ENCODE data around the gene NUDT22.

The NUDT22 gene

DNA sequence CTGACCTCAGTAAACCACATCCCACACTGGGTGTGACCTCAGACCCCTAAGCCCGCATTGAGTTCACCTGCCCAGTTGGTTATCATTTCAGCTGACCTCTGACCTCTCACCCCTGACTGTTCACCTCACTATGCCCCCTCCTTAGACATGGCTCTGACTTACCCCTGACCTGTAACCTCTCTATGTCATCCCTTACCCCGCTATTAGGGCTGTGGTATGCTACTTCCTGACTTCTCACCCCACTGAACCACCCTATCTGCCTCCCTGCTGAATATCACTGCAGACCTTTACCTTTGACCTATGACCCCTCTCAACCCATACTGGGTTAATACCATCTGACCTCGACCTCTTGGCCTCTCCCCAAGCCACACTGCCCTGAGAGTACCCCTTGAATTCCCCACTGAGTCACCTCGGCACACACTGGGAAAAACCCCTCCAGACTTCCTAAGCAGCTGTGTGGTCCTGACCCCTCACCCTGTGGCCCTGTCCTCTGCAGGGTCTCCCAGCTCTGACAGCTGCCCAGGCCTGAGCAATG, 33.5 kb downstream of the NUDT22 start:
- DNase-seq: no peak

GRCh38 chr11:64260147-64260708, 34.2 kb downstream of the NUDT22 start:
- DNase-seq: no peak

DNA sequence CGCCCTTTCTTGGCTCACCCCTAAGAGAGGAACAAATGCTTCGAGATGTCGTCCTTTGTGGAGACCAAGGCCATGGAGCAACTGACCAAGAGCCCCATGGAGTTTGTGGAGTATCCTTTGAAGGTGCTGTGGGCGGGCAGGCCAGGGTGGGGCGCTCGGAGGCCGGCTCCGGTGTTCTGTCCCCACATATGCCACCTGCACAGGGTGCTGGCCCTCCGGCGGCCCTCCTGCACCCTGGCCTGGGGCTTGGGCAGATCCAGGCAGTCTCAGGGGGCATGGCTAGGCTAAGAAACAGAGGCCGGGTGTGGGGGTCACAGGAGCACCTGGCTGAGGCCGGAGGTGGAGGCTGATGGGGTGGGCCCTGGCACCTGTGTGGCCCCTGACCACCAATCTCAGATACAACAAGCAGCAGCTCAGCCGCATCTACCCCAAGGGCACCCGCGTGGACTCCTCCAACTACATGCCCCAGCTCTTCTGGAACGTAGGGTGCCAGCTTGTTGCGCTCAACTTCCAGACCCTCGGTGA, 35.5 kb downstream of the NUDT22 start:
- no peak for DNase-seq

DNA sequence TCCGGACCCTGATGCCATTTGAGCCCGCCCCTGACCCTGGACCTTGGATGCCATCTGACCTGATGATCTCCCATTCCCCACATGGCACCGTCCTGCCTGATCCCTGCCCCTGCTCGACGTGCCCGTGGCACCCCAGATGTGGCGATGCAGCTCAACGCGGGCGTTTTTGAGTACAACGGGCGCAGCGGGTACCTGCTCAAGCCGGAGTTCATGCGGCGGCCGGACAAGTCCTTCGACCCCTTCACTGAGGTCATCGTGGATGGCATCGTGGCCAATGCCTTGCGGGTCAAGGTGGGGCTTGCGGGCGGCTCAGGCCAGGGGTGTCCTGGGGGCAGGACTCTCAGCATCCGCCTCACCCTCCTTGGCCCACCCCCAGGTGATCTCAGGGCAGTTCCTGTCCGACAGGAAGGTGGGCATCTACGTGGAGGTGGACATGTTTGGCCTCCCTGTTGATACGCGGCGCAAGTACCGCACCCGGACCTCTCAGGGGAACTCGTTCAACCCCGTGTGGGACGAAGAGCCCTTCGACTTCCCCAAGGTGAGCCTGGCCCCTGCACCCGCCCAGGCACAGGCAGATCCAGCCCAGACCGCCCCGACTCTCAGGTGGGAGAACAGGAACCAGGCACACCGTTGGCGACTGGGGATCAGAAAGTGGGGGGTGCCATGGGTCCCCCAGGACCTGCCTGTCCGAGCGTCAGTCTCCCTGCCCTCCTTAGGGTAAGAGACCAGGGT, 36.4 kb downstream of the NUDT22 start:
- DNase-seq: no peak

DNA sequence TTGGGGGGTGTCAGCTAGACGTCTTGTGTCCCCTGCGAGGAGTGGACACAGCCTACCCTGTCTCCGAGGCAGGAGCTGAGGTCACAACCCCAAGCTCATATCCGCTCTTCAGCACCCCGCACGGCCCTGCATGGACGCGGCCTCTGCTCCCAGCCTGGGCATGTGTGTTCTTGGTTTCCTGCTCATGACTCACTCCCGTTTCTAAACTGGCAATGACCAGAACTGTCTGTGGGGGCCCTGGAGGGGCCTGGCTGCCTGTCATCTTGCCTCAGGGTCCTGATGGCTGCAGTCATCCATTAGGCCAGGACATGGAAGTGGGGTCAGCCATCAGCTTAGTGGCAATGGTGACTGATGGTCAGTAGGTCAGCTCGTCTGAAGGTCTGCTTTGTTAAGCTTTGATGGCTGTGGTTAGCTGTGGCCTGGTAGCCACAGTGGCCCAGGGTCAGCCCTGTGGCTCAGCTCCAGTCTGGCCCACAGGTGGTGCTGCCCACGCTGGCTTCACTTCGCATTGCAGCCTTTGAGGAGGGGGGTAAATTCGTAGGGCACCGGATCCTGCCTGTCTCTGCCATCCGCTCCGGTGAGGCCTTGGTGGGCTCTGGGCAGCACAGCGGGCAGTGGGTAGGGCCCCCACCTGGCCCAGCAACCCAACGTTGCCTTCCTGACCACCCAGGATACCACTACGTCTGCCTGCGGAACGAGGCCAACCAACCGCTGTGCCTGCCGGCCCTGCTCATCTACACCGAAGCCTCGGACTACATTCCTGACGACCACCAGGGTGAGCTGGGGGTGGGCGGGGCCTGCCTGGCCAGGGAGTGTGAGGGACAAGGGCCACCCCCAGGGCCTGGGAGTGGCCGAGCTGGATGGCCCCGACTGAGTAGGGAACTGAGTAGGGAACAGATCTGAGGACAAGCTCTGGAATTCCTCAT, 37.2 kb downstream of the NUDT22 start:
- DNase-seq: no peak

GRCh38 chr11:64263947-64264317, 37.9 kb downstream of the NUDT22 start:
- DNase-seq: no peak

DNA sequence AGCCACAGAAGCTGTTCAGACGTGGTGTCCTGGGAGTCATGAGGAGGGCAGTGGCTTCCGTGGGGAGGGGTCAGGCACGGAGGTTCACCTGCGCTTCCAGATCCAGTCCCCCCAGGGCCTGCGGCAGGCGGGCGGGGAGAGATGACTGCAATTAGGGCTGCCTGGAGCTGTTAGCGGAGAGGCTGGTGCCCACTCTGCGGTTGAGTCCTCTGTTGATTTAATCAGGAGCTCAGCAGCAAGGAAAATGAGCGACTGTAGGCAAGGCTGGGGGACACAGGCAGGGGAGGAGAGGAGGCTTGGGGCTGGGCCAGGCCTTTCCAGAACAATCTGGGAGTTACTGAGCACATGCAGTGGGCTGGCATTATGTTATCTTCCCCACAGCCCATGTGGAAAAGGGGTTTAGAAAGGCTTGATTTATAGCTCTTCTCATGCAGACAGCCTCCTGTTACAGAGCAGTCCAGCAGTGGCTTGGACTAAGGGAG, 38.3 kb downstream of the NUDT22 start:
- no peak for DNase-seq

- no peak for DNase-seq
These were observed 39.4 kb downstream of the NUDT22 start for GRCh38 chr11:64265176-64266160.

DNA sequence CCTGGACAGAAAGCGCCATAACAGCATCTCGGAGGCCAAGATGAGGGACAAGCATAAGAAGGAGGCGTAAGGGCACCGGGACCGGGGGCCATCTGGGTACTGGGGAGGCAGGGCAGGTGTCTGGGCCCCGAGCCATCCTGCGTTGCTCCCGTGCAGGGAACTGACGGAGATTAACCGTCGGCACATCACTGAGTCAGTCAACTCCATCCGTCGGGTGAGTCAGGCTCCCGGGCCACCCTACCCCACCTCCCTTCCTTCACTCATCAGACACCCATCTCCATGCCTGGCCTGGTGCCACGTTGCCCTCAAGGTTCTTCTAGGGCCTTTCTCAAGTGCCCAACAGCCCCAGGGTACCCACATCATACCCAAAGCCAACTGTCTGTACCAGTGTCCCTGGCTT, 40.3 kb downstream of the NUDT22 start:
- DNase-seq: no peak

GRCh38 chr11:64267207-64267945, 41.3 kb downstream of the NUDT22 start:
- no peak for DNase-seq

GRCh38 chr11:64268025-64268892, 42.2 kb downstream of the NUDT22 start:
- no peak for DNase-seq

DNA sequence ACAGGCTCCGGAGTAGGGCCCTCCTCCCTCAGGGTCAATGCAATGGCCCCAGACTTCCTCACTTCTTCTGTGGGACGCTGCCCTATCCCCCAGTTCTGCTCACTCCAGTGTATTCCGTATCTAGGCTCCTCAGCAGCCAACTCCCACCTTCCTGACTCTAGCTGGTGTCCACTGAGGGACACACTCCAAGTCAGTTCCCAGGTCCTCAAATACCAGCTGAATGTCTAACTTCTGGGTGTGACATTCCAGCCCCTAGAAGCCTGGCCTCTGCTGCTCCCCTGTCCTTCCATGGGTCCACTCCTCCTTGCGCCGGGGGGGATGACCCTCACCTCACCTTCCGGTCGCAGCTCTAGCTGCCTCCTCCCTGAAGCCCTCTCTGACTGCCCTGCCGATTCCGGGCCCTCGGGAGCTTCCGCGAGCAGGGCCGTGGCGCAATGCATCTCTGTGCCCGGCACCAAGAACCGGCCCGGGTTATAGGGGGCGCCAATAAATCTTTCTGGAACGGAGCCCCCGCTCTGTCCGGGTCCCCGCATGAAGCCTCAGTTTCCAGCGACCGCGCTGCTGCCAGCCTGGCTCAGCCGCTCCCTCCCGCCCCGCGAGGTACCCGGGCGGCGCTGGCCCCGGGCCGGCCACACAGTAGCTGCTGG, 42.9 kb downstream of the NUDT22 start:
- DNase-seq: no peak

DNA sequence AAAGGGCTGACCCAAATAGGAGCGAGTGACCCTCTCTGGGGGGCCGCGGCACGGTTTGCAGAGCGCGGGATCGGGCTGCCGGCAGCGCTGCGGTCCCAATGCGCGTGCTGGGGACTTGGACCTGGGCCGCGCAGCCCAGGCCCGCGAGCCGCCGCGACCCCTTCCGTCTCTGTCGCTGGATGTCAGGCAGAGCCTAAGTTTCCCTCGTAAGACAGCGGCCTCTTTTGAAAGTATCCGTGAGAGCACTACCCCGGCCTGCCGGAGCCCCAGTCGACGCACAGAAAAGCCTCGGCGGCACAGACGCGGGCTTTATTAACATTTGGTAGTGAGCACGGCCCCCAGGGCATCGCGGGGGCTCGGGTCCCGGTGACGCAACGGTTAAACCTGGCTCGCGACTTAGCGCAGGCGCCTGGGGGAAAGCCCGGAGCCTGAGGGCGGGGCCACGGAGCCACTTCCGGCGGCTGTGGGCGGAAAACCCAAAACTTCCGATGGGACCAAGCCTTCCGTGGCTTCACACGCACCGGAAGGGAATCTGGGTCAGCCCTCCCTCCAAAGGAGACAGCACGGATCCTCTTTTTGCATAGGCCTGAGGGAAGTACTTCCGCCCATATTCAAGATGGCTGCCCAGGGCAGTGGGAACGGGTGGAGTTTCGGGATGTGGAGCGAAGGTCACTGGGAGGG, 43.6 kb downstream of the NUDT22 start:
- DNase-seq: peak; percentile 98

- DNase-seq: no peak
These were observed 49.1 kb downstream of the NUDT22 start for GRCh38 chr11:64275031-64275800.

GRCh38 chr11:64275841-64276240, 49.8 kb downstream of the NUDT22 start:
- DNase-seq: no peak

- no peak for DNase-seq
These were observed 50.8 kb downstream of the NUDT22 start for GRCh38 chr11:64276653-64277431.

GRCh38 chr11:64278576-64279190, 52.6 kb downstream of the NUDT22 start:
- no peak for DNase-seq
